Sigmoid colon (tissue), 7 donors: ENCODE results near the gene LTBP1. TPM values are rescaled to one million over a fixed set of nuclear protein-coding genes. Genes with fewer than 3 reads are reported as not detected.

Experiments used
- DNase-seq: peaks from one replicate; pipeline ENCODE4 v3.0.0-alpha.2; 2019
- H3K27ac ChIP-seq, 4 donors: fragments of 200-600 bp; sonication (generic); one replicate each; pipeline ENCODE4 v1.5.1; 2016 to 2019; ENCODE audit warnings: mild to moderate bottlenecking in 1 of 4
- H3K27me3 ChIP-seq, 3 donors: fragments of 200-600 bp; sonication (generic); one replicate each; pipeline ENCODE4 v1.5.1; 2019; ENCODE audit warnings: mild to moderate bottlenecking in 1 of 3
- H3K36me3 ChIP-seq, 4 donors: fragments of 200-600 bp; sonication (generic); one replicate each; pipeline ENCODE4 v1.5.1; 2016 to 2019
- H3K4me1 ChIP-seq, 4 donors: fragments of 200-600 bp; sonication (generic); one replicate each; pipeline ENCODE4 v1.5.1; 2017 to 2019
- H3K4me3 ChIP-seq, 4 donors: fragments of 200-600 bp; sonication (generic); one replicate each; pipeline ENCODE4 v1.5.1; 2017 to 2019; ENCODE audit warnings: mild to moderate bottlenecking in 2 of 4, moderate library complexity in 1 of 4
- H3K9me3 ChIP-seq, 4 donors: fragments of 200-600 bp in 3 of 4; sonication (generic) in 3 of 4; one replicate each; pipeline versions ENCODE4 v1.5.1 to v1.6.1; 2013 to 2019
- CTCF ChIP-seq, 4 experiments: fragments of 450-650 bp in 3 of 4; fragments of 200-600 bp in 1 of 4; IDR thresholded peaks; one replicate each; pipeline ENCODE4 v1.5.1; 2016 to 2019; ENCODE audit warnings: antibody characterized with exemption in 4 of 4, mild to moderate bottlenecking in 3 of 4, moderate library complexity in 2 of 4
- EP300 ChIP-seq, 4 donors: sonication (generic); formaldehyde crosslinking; IDR thresholded peaks; one replicate each; pipeline ENCODE4 v1.6.1; 2017; ENCODE audit warnings: antibody characterized with exemption in 4 of 4
- POLR2A ChIP-seq, 2 donors: fragments of 450-650 bp; IDR thresholded peaks; one replicate each; pipeline ENCODE4 v1.6.1; 2016; ENCODE audit warnings: antibody characterized with exemption in 2 of 2, mild to moderate bottlenecking in 2 of 2, moderate library complexity in 2 of 2
- POLR2AphosphoS5 ChIP-seq, 4 donors: sonication (generic); formaldehyde crosslinking; IDR thresholded peaks; one replicate each; pipeline ENCODE4 v1.6.1; 2017; ENCODE audit warnings: antibody characterized with exemption in 4 of 4
- WGBS, 2 donors: extraction: QIAGEN DNeasy Blood & Tissue Kit; methylation state at CpG; one replicate each; pipeline ENCODE4 v1.1.7; 2013; 5-methylcytosine and 5-hydroxymethylcytosine counted together
- intact Hi-C: fragments of 100-400 bp; cut with DNase I; formaldehyde crosslinking; loops from one replicate; pipeline ENCODE4 v1.15.1; 2023
- polyA plus RNA-seq, 3 donors: library from polyadenylated mRNA; stranded (reverse); fragments of 200-250 nt; gene quantifications; one replicate each; pipeline ENCODE4 v1.2.3, GENCODE V29; 2013
- total RNA-seq, 4 donors: library from RNA; depleted of rRNA; stranded (reverse); fragments of >200 nt; gene quantifications; one replicate each; pipeline ENCODE4 v1.1.0, GENCODE V29; 2016
- donor health status: healthy with polysubstance abuse.
- donor health status: Bipolar disorder and iron deficiency.
- donor health status: healthy.

LTBP1 gene
- total and polyA plus RNA-seq, 7 donors = 3.0 to 102 (median 34.2) TPM

DNA sequence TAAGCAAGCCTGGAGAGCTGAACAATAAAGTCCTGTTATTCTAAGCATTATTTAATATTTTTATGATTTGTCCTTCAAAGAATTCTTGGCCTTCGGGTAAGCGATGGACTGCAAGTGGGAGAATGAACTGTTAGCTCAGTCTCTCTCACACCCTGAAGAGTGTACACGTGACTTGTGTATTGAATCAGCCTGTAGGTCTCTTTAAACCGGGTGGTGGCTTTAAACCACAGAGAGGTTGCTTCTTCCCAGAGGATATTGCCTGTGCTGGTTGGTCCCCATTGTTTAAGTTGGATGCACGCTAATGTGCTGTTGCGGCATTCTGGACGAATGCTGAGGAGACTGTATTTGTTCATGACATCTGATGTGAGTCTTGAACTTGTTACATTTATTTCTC is 183.3 kb downstream of the LTBP1 start:
- Histone ChIP-seq H3K27me3 (no peaks in the 10 kb centered on the region), H3K4me1 (peaks cover 0 to 44% (median 39%) of the 10 kb centered on the region in 4 donors), H3K27ac (peak overlapping the region in 1 of 4 donors; percentile 91), H3K4me3 (no peak overlapping the region), H3K9me3 (no peaks in the 10 kb centered on the region), H3K36me3 (no peaks in the 10 kb centered on the region)
- DNase-seq = no peak
- TF ChIP-seq POLR2AphosphoS5 (IDR thresholded peaks at IDR 0.05) (no peak), CTCF (IDR thresholded peaks at IDR 0.05) (no peak), EP300 (IDR thresholded peaks at IDR 0.05) (no peak), POLR2A (IDR thresholded peaks at IDR 0.05) (no peak)
- intact Hi-C loops = loop anchor here (5.0 to 10.0 kb wide), 5 partner anchors 68 to 573 kb away; no protein-coding TSS in a partner anchor
- WGBS, 2 donors = 92 to 95% methylated on average over 7 of the region's 7 CpGs

DNA sequence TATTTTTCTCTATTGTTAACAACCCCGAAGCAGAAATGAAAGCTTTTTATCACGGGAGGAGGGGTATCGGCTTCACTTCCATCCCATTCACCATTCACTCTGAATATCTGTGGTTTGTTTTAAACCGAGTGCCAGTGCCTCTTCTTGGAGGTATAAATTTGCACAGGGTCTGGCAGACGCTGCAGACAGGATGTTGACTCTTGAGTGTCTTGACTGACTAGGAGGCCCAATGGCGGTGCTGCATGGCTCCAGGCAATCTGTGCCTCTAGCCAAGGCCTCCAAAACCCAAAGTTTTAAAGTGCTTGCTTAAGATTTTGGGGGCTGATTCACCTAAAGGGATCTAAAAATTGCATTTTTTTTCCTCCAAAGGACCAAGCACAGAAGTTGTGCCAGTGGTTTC is 183.8 kb downstream of the LTBP1 start:
- 69 to 75% methylated on average over 6 of the region's 6 CpGs for WGBS, 2 donors
- no peaks in the 10 kb centered on the region for H3K27me3 ChIP-seq
- no peak overlapping the region for H3K4me3 ChIP-seq
- no peak for TF ChIP-seq CTCF (IDR thresholded peaks at IDR 0.05)
- no peak for TF ChIP-seq POLR2AphosphoS5 (IDR thresholded peaks at IDR 0.05)
- TF ChIP-seq EP300 (IDR thresholded peaks at IDR 0.05) = no peak
- H3K9me3 ChIP-seq = no peaks in the 10 kb centered on the region
- no peak for DNase-seq
- intact Hi-C loops = loop anchor here (5.0 to 10.0 kb wide), 5 partner anchors 68 to 573 kb away; no protein-coding TSS in a partner anchor
- H3K36me3 ChIP-seq = no peaks in the 10 kb centered on the region
- peak overlapping the region in 2 of 4 donors; percentile 89 to 91 for H3K27ac ChIP-seq
- H3K4me1 ChIP-seq = peaks cover 0 to 48% (median 39%) of the 10 kb centered on the region in 4 donors

DNA sequence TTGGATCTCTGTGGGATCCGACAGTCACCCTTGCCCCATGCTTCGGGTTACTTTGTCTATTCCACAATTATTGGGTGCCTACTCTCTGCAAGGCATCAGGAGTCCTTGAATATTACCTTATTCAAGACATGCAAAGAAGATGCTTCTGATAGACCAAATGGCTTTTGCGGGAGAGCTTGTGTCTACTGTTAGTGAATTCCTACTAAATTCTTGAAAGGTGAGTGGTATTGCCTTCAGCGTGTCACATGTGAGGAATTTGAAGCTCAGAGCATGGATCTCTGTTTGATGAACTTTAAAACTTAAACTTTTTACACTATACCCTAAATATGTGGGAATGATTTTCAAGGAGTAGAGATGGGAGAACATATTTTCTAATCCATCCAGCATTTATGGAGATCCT is 184.4 kb downstream of the LTBP1 start:
- no peak overlapping the region for H3K4me3 ChIP-seq
- H3K9me3 ChIP-seq = no peaks in the 10 kb centered on the region
- DNase-seq = no peak
- peak overlapping the region in 3 of 4 donors; percentile 89 to 91 (median 89) for H3K27ac ChIP-seq
- WGBS, 2 donors = 98% methylated on average over 4 of the region's 4 CpGs
- H3K27me3 ChIP-seq = no peaks in the 10 kb centered on the region
- no peak for TF ChIP-seq POLR2AphosphoS5 (IDR thresholded peaks at IDR 0.05)
- no peak for TF ChIP-seq CTCF (IDR thresholded peaks at IDR 0.05)
- TF ChIP-seq POLR2A (IDR thresholded peaks at IDR 0.05) = no peak
- no peak for TF ChIP-seq EP300 (IDR thresholded peaks at IDR 0.05)
- H3K4me1 ChIP-seq = peaks cover 0 to 53% (median 45%) of the 10 kb centered on the region in 4 donors
- intact Hi-C loops = loop anchor here (5.0 to 10.0 kb wide), 5 partner anchors 69 to 574 kb away; no protein-coding TSS in a partner anchor
- no peaks in the 10 kb centered on the region for H3K36me3 ChIP-seq

DNA sequence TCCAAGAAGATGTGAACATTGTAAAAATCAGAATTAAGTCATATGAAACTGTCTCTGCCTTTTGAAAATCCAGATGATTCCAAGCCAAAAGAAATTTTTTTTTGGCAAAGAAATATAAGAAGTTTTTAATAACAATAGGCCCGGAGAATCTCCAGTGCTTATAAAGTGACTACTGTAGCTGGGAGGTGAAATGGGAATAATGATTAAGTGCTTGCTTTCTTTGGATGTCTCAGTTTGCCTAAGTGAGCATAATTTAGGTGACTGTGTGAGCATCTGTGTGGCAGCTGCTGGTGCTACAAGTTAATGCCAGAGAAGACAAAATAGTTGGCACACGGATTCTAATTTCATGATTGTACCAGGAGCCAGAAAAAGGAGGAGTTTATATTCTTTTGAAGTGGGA is 185.0 kb downstream of the LTBP1 start:
- TF ChIP-seq POLR2AphosphoS5 (IDR thresholded peaks at IDR 0.05) = peak in 2 of 4 donors; percentile 3 to 6
- TF ChIP-seq POLR2A (IDR thresholded peaks at IDR 0.05) = no peak
- TF ChIP-seq EP300 (IDR thresholded peaks at IDR 0.05) = no peak
- no peak for TF ChIP-seq CTCF (IDR thresholded peaks at IDR 0.05)
- Histone ChIP-seq H3K27me3 (no peaks in the 10 kb centered on the region), H3K9me3 (no peaks in the 10 kb centered on the region), H3K4me3 (no peak overlapping the region), H3K4me1 (peaks cover 0 to 60% (median 51%) of the 10 kb centered on the region in 4 donors), H3K27ac (peak overlapping the region in 3 of 4 donors; percentile 89 to 91 (median 89)), H3K36me3 (no peaks in the 10 kb centered on the region)
- DNase-seq = no peak
- intact Hi-C loops = loop anchor here (5.0 to 10.0 kb wide), 5 partner anchors 69 to 574 kb away; no protein-coding TSS in a partner anchor
- 39% methylated on average over 2 of the region's 2 CpGs for WGBS, 2 donors
